Liver (tissue), 9 donors: ENCODE results near the gene CCNY. TPM values are rescaled to one million over a fixed set of nuclear protein-coding genes. Genes with fewer than 3 reads are reported as not detected.

Source experiments
- DNase-seq: peaks from one replicate; pipeline ENCODE4 v3.0.0-alpha.2; 2017; ENCODE audit warnings: low spot score
- H3K27ac ChIP-seq, 2 donors: one replicate each; pipeline ENCODE4 v1.7.0; 2013; ENCODE audit warnings: inconsistent platforms in 2 of 2, low read length in 2 of 2, control low read depth in 1 of 2, low read depth in 1 of 2, mild to moderate bottlenecking in 1 of 2
- H3K27me3 ChIP-seq, 4 donors: one replicate each; pipeline versions ENCODE4 v1.6.1 to v1.7.0; 2013; ENCODE audit warnings: low read length in 3 of 4, inconsistent platforms in 1 of 4, mild to moderate bottlenecking in 1 of 4, moderate library complexity in 1 of 4; ENCODE audit not compliant: control insufficient read depth in 4 of 4, insufficient read depth in 4 of 4
- H3K36me3 ChIP-seq, 4 donors: one replicate each; pipeline versions ENCODE4 v1.6.1 to v1.7.0; 2013; ENCODE audit warnings: low read length in 3 of 4, mild to moderate bottlenecking in 3 of 4, low read depth in 1 of 4, moderate library complexity in 1 of 4; ENCODE audit not compliant: control insufficient read depth in 4 of 4, insufficient read depth in 3 of 4
- H3K4me1 ChIP-seq, 4 donors: one replicate each; pipeline versions ENCODE4 v1.6.1 to v1.7.0; 2013; ENCODE audit warnings: low read length in 3 of 4, mild to moderate bottlenecking in 3 of 4, moderate library complexity in 1 of 4; ENCODE audit not compliant: control insufficient read depth in 4 of 4, insufficient read depth in 4 of 4
- H3K4me3 ChIP-seq, 3 donors: one replicate each; pipeline versions ENCODE4 v1.6.1 to v1.7.0; 2013; ENCODE audit warnings: low read length in 3 of 3, control low read depth in 1 of 3, low read depth in 1 of 3, mild to moderate bottlenecking in 1 of 3
- H3K9ac ChIP-seq, 2 donors: one replicate each; pipeline ENCODE4 v1.7.0; 2013; ENCODE audit warnings: low read length in 2 of 2, mild to moderate bottlenecking in 2 of 2, moderate library complexity in 2 of 2, control low read depth in 1 of 2, low read depth in 1 of 2
- H3K9me3 ChIP-seq, 4 donors: one replicate each; pipeline versions ENCODE4 v1.6.1 to v1.7.0; 2013; ENCODE audit warnings: low read length in 3 of 4; ENCODE audit not compliant: control insufficient read depth in 4 of 4
- EGR1 ChIP-seq, 2 donors: IDR thresholded peaks; 2 replicates each; pipeline ENCODE4 v1.6.1; 2016 to 2018; ENCODE audit warnings: antibody characterized with exemption in 2 of 2, low read depth in 2 of 2
- FOXA1 ChIP-seq: IDR thresholded peaks from 2 replicates; pipeline ENCODE4 v1.6.1; 2016; ENCODE audit warnings: antibody characterized with exemption
- GABPA ChIP-seq, 2 donors: IDR thresholded peaks in 1 of 2; conservative IDR thresholded peaks in 1 of 2; 2 replicates each; pipeline ENCODE4 v1.6.1; 2016; ENCODE audit warnings: antibody characterized with exemption in 2 of 2, mild to moderate bottlenecking in 1 of 2, moderate library complexity in 1 of 2
- HNF4A ChIP-seq, 2 donors: conservative IDR thresholded peaks; 2 replicates each; pipeline ENCODE4 v1.6.1; 2016; ENCODE audit warnings: antibody characterized with exemption in 2 of 2, mild to moderate bottlenecking in 2 of 2
- HNF4G ChIP-seq: IDR thresholded peaks from 2 replicates; pipeline ENCODE4 v1.6.1; 2016; ENCODE audit warnings: antibody characterized with exemption
- JUND ChIP-seq, 2 donors: IDR thresholded peaks; 2 replicates each; pipeline ENCODE4 v1.6.1; 2016; ENCODE audit warnings: antibody characterized with exemption in 2 of 2
- NR2F2 ChIP-seq: IDR thresholded peaks from 2 replicates; pipeline ENCODE4 v1.6.1; 2016; ENCODE audit warnings: antibody characterized with exemption
- RAD21 ChIP-seq, 2 donors: IDR thresholded peaks; 2 replicates each; pipeline ENCODE4 v1.6.1; 2016; ENCODE audit warnings: antibody characterized with exemption in 2 of 2, mild to moderate bottlenecking in 2 of 2
- RXRA ChIP-seq, 2 donors: IDR thresholded peaks; 2 replicates each; pipeline ENCODE4 v1.6.1; 2017 to 2018; ENCODE audit warnings: antibody characterized with exemption in 2 of 2, mild to moderate bottlenecking in 1 of 2
- SP1 ChIP-seq: IDR thresholded peaks from 2 replicates; pipeline ENCODE4 v1.6.1; 2018; ENCODE audit warnings: antibody characterized with exemption, mild to moderate bottlenecking
- TAF1 ChIP-seq: conservative IDR thresholded peaks from 2 replicates; pipeline ENCODE4 v1.6.1; 2016; ENCODE audit warnings: antibody characterized with exemption, mild to moderate bottlenecking
- YY1 ChIP-seq: IDR thresholded peaks from 2 replicates; pipeline ENCODE4 v1.6.1; 2016; ENCODE audit warnings: antibody characterized with exemption, mild to moderate bottlenecking
- WGBS: extraction: QIAGEN DNeasy Blood & Tissue Kit; methylation state at CpG from one replicate; pipeline ENCODE4 v1.1.7; 2013; 5-methylcytosine and 5-hydroxymethylcytosine counted together
- polyA plus RNA-seq, 2 donors: library from polyadenylated mRNA; stranded (reverse) in 1 of 2; unstranded in 1 of 2; fragments of 200-250 nt in 1 of 2; fragments of >200 nt in 1 of 2; fragmentation: Nextera tagmentation in 1 of 2; extraction: Ambion mirVana in 1 of 2; gene quantifications; one replicate each; pipeline versions ENCODE4 v1.2.1 to v1.2.3, GENCODE V29; 2013 to 2015
- total RNA-seq, 2 donors: library from RNA; depleted of rRNA; stranded (reverse); fragments of >200 nt; gene quantifications; one replicate each; pipeline ENCODE4 v1.2.3, GENCODE V29; 2014
- TF ChIP-seq, protein P1 (sequence below): IDR thresholded peaks from 2 replicates; pipeline ENCODE4 v1.6.1; 2016; ENCODE audit warnings: antibody characterized with exemption
- TF ChIP-seq, protein P2 (sequence below): fragments of 150-350 bp; IDR thresholded peaks from 2 replicates; pipeline ENCODE4 v1.5.1; 2017; ENCODE audit warnings: improper control_type of control experiment, low read depth, low read length; ENCODE audit not compliant: missing input control
- TF ChIP-seq, protein P3 (sequence below): IDR thresholded peaks from 2 replicates; pipeline ENCODE4 v1.6.1; 2016; ENCODE audit warnings: antibody characterized with exemption
- TF ChIP-seq, protein P4 (sequence below): IDR thresholded peaks from 2 replicates; pipeline ENCODE4 v1.6.1; 2016; ENCODE audit warnings: antibody characterized with exemption
- donor health status: healthy.
- donor health status: healthy.
- donor health status: healthy.
- donor health status: healthy.
- donor health status: healthy.

The CCNY gene
- total and polyA plus RNA-seq, 4 donors, result 17.6 to 38.4 (median 21.8) TPM

DNA sequence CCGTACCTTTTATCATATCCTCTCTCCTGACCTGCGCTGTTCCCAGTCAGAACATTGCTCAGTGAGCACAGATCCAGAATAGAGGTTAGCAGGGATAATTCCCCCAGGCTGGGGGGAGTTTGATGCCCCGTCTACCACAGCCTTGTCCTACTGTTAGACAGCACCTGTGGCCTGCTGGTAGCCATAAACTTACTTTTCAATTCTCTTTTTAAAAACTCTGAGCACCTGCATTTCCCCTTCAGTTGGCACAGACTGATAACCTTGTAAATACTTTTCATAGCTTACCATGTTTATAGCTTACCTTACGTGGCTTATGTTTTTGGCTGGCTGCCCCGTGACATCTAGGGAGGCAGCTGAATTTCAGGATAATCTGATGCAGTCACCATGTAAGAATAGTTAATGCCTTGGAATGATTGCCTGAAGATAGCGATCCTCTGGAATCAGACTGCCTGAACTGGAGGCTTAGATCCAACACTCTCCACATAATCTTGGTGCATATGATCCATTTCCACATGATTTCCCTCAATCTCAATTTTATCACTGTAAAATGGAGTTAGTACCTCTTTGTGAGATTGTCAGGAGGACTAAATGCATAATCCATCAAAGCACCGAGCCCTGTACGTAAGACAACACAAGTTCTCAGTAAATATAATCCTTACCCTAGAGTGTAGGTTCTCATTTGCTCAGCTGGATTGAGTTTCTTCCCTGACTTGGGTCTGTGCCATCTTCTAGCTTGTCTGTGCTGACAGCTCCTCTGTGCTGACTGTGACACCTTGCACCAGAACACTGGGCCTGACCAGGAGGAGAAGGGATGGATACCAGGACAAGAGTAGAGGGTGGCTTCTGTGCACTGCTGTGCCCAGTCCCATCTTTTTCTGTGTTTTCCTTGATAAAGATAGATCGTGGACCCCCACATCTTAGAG, 157.1 kb downstream of the CCNY start:
- Histone ChIP-seq H3K4me1 (peaks cover 2 to 14% (median 10%) of the 10 kb centered on the region in 4 donors), H3K27ac (no peak overlapping the region), H3K36me3 (no peaks in the 10 kb centered on the region), H3K9me3 (no peaks in the 10 kb centered on the region), H3K27me3 (no peaks in the 10 kb centered on the region), H3K9ac (no peak overlapping the region), H3K4me3 (no peak overlapping the region)
- no peak for DNase-seq
- TF ChIP-seq, protein P1, sequence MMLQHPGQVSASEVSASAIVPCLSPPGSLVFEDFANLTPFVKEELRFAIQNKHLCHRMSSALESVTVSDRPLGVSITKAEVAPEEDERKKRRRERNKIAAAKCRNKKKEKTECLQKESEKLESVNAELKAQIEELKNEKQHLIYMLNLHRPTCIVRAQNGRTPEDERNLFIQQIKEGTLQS, result no peak
- TF ChIP-seq EGR1 (IDR thresholded peaks at IDR 0.05; ENCODE audit: low read depth in 2 of 2) (no peak), NR2F2 (no peak), JUND (IDR thresholded peaks at IDR 0.05) (no peak), SP1 (no peak), RXRA (IDR thresholded peaks at IDR 0.05) (no peak), HNF4G (no peak), RAD21 (IDR thresholded peaks at IDR 0.05) (no peak), FOXA1 (no peak), TAF1 (no peak), GABPA (IDR thresholded peaks at IDR 0.05 in 1 of 2, conservative IDR thresholded peaks at IDR 0.05 in 1 of 2) (no peak)
- TF ChIP-seq, protein P2, sequence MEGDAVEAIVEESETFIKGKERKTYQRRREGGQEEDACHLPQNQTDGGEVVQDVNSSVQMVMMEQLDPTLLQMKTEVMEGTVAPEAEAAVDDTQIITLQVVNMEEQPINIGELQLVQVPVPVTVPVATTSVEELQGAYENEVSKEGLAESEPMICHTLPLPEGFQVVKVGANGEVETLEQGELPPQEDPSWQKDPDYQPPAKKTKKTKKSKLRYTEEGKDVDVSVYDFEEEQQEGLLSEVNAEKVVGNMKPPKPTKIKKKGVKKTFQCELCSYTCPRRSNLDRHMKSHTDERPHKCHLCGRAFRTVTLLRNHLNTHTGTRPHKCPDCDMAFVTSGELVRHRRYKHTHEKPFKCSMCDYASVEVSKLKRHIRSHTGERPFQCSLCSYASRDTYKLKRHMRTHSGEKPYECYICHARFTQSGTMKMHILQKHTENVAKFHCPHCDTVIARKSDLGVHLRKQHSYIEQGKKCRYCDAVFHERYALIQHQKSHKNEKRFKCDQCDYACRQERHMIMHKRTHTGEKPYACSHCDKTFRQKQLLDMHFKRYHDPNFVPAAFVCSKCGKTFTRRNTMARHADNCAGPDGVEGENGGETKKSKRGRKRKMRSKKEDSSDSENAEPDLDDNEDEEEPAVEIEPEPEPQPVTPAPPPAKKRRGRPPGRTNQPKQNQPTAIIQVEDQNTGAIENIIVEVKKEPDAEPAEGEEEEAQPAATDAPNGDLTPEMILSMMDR, result no peak
- TF ChIP-seq, protein P3, sequence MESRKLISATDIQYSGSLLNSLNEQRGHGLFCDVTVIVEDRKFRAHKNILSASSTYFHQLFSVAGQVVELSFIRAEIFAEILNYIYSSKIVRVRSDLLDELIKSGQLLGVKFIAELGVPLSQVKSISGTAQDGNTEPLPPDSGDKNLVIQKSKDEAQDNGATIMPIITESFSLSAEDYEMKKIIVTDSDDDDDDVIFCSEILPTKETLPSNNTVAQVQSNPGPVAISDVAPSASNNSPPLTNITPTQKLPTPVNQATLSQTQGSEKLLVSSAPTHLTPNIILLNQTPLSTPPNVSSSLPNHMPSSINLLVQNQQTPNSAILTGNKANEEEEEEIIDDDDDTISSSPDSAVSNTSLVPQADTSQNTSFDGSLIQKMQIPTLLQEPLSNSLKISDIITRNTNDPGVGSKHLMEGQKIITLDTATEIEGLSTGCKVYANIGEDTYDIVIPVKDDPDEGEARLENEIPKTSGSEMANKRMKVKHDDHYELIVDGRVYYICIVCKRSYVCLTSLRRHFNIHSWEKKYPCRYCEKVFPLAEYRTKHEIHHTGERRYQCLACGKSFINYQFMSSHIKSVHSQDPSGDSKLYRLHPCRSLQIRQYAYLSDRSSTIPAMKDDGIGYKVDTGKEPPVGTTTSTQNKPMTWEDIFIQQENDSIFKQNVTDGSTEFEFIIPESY, result no peak
- 89% methylated on average over 9 of the region's 9 CpGs for WGBS

DNA sequence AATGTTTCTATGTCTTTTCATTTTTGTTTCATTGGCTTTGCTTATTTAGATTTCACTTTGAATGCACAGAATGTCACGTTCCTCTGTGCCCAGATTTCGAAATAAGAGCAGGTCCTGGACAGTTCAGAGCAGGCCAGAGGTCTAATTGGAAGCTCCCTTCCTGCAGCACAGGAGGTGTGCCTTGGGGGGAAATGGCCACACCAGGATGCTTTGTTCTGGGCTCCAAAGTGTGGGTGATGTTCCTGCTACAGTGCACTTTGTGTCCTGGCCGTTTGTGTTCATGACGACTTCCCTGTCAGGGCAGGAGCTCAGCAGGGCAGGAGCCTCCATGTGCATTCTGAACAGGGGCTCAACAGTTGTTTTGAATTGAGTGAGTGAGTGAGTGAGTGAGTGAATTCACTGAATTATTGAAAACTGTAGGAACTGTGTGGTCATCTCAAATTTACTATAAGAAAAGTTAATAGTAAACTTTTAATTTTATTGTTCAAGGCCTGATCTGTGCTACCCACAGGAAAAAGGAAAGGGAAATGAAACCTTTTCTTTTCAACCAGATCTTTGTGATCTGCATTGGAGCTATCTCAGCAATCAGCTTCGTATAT, 159.3 kb downstream of the CCNY start:
- H3K4me1 ChIP-seq, result peaks cover 2 to 14% (median 10%) of the 10 kb centered on the region in 4 donors
- H3K4me3 ChIP-seq, result no peak overlapping the region
- DNase-seq, result no peak
- no peak overlapping the region for H3K9ac ChIP-seq
- no peaks in the 10 kb centered on the region for H3K9me3 ChIP-seq
- H3K27ac ChIP-seq, result peak overlapping the region; percentile 37 to 44
- TF ChIP-seq, protein P3, result peak; percentile 30
- TF ChIP-seq RXRA (IDR thresholded peaks at IDR 0.05) (peak; percentile 80 to 88), HNF4A (conservative IDR thresholded peaks at IDR 0.05) (peak; percentile 57 to 79), EGR1 (IDR thresholded peaks at IDR 0.05; ENCODE audit: low read depth in 2 of 2) (no peak), SP1 (no peak), YY1 (peak; percentile 60), GABPA (IDR thresholded peaks at IDR 0.05 in 1 of 2, conservative IDR thresholded peaks at IDR 0.05 in 1 of 2) (peak in 1 of 2 donors; percentile 8), JUND (IDR thresholded peaks at IDR 0.05) (peak in 1 of 2 donors; percentile 38), RAD21 (IDR thresholded peaks at IDR 0.05) (peak; percentile 44 to 49), TAF1 (no peak)
- TF ChIP-seq, protein P4, sequence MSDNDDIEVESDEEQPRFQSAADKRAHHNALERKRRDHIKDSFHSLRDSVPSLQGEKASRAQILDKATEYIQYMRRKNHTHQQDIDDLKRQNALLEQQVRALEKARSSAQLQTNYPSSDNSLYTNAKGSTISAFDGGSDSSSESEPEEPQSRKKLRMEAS, result peak; percentile 31
- no peaks in the 10 kb centered on the region for H3K36me3 ChIP-seq
- 26% methylated on average over 5 of the region's 5 CpGs for WGBS
- no peaks in the 10 kb centered on the region for H3K27me3 ChIP-seq
